Pancreas (tissue), 10 donors: Measurements from ENCODE around the gene VILL. TPM values are rescaled to one million over a fixed set of nuclear protein-coding genes. Genes with fewer than 3 reads are reported as not detected.
A peak's percentile ranks its signal among the peaks of the same experiment; 100 is the strongest.

Experiments
- ATAC-seq, 4 donors: fragments of 200-7000 bp; cut with Tn5 transposase; one replicate each; pipeline versions ENCODE4 v1.8.0 to v1.9.1; 2020; ENCODE audit warnings: mild to moderate bottlenecking in 4 of 4, moderate library complexity in 4 of 4
- DNase-seq, 6 donors: peaks; one replicate each; pipeline ENCODE4 v3.0.0-alpha.2; 2020
- FAIRE-seq: peaks from 2 replicates; lab custom pipeline; 2012; peaks lifted over from hg19 to GRCh38; lab: Jason Lieb, UNC
- H3K27ac ChIP-seq, 4 donors: fragments of 200-600 bp; sonication (generic); 1 replicate in 3 of 4; 2 replicates in 1 of 4; pipeline versions ENCODE4 v1.5.0 to v1.8.0; 2020
- H3K27me3 ChIP-seq, 4 donors: fragments of 200-600 bp; one replicate each; pipeline ENCODE4 v1.8.0; 2021
- H3K36me3 ChIP-seq, 3 donors: fragments of 200-600 bp; sonication (generic) in 1 of 3; one replicate each; pipeline versions ENCODE4 v1.5.0 to v1.8.0; 2020 to 2021
- H3K4me1 ChIP-seq, 3 donors: fragments of 200-600 bp; one replicate each; pipeline ENCODE4 v1.8.0; 2021
- H3K4me3 ChIP-seq, 4 donors: fragments of 200-600 bp; sonication (generic) in 2 of 4; one replicate each; pipeline versions ENCODE4 v1.5.0 to v1.8.0; 2020 to 2021
- H3K9me3 ChIP-seq, 4 donors: fragments of 200-600 bp; one replicate each; pipeline ENCODE4 v1.8.0; 2021
- WGBS, 2 donors: extraction: QIAGEN DNeasy Blood & Tissue Kit; methylation state at CpG; one replicate each; pipeline ENCODE4 v1.1.7; 2013; 5-methylcytosine and 5-hydroxymethylcytosine counted together
- intact Hi-C, 3 donors: fragments of 100-400 bp; cut with DNase I; formaldehyde crosslinking; loops; one replicate each; pipeline versions ENCODE4 v1.11.1 to v1.14.2; 2022
- polyA plus RNA-seq, 2 donors: library from polyadenylated mRNA; stranded (reverse); fragments of 200-250 nt; gene quantifications; one replicate each; pipeline ENCODE4 v1.2.3, GENCODE V29; 2013
- total RNA-seq, 6 donors: library from RNA; stranded (reverse); fragmentation: NEBNext Ultra II Directional in 4 of 6; extraction: Animal tissue kit (Norgen Biotek cat#: 25700) in 4 of 6; gene quantifications; one replicate each; pipeline versions ENCODE4 v1.2.1 to v1.2.4, GENCODE V29; 2021 to 2023
- TF ChIP-seq, protein P1 (sequence below), 4 donors: fragments of 200-600 bp; sonication (generic) in 3 of 4; IDR thresholded peaks; one replicate each; pipeline versions ENCODE4 v1.5.0 to v1.8.0; 2021; ENCODE audit warnings: antibody characterized with exemption in 4 of 4
- donor health status: healthy with polysubstance abuse.
- donor health status: DM: no; HTN: no; CAD: no; lungs with moderate emphysema.
- donor health status: DM: no; HTN: no; CAD: no.
- donor health status: control.
- donor health status: control.
- donor health status: Bipolar disorder and iron deficiency.
- donor health status: DM: yes; HTN: yes; CAD: no.
- donor health status: DM: no; HTN: no; CAD: no.
- donor health status: DM: no; HTN: no; CAD: no.
- donor health status: DM: yes; HTN: yes; CAD: no.

VILL gene
- total and polyA plus RNA-seq, 8 donors: 1.2 to 7.0 (median 3.8) TPM

DNA sequence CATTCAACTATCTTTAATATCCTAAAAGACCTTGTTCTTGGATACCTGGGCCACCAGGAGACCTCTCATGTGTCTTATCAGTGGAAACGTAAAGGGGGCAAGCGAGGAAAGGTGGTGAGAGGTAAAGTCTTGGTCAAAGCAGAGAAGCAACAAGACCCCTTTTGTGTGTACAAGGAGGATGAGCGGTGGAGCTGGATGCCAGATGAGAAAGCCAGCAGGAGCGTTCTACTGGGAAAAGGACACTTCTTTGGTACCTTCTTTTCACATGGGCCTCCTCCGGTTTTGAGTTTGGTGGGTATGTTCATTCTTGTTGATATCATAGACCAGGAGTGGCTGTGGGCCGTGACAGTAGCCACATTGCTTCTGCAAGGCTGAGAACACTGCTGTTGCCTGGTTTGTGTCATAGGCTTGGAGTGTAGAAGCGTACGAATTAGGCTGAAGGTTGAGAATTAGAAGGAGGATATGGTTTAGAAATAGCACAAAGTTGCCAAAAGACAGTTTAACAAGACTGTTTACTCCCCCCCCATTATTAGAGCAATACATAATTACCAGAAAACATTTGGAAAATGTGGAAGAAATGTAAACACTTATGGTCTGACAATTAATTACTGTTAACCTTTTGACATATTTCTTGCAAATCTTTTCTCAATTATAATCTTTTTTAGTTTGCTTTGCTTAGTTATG, 46.8 kb upstream of the VILL start:
- ATAC-seq (no peak), FAIRE-seq (no peak), DNase-seq (no peak)
- intact Hi-C loops: no loop called here
- Histone ChIP-seq H3K36me3 (no peaks in the 10 kb centered on the region), H3K27me3 (no peaks in the 10 kb centered on the region), H3K27ac (peak overlapping the region in 1 of 4 donors; percentile 57), H3K4me1 (peaks cover 12 to 26% (median 26%) of the 10 kb centered on the region in 3 donors), H3K4me3 (no peak overlapping the region), H3K9me3 (no peaks in the 10 kb centered on the region)
- TF ChIP-seq, protein P1, sequence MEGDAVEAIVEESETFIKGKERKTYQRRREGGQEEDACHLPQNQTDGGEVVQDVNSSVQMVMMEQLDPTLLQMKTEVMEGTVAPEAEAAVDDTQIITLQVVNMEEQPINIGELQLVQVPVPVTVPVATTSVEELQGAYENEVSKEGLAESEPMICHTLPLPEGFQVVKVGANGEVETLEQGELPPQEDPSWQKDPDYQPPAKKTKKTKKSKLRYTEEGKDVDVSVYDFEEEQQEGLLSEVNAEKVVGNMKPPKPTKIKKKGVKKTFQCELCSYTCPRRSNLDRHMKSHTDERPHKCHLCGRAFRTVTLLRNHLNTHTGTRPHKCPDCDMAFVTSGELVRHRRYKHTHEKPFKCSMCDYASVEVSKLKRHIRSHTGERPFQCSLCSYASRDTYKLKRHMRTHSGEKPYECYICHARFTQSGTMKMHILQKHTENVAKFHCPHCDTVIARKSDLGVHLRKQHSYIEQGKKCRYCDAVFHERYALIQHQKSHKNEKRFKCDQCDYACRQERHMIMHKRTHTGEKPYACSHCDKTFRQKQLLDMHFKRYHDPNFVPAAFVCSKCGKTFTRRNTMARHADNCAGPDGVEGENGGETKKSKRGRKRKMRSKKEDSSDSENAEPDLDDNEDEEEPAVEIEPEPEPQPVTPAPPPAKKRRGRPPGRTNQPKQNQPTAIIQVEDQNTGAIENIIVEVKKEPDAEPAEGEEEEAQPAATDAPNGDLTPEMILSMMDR (IDR thresholded peaks at IDR 0.05): no peak
- 83 to 88% methylated on average over 8 of the region's 8 CpGs for WGBS, 2 donors

GRCh38 chr3:37944391-37944842, 46.2 kb upstream of the VILL start:
- DNase-seq: no peak
- TF ChIP-seq, protein P1 (IDR thresholded peaks at IDR 0.05): no peak
- peaks cover 12 to 26% (median 26%) of the 10 kb centered on the region in 3 donors for H3K4me1 ChIP-seq
- intact Hi-C loops: no loop called here
- no peak for FAIRE-seq
- ATAC-seq: peak in 2 of 4 donors; percentile 65 to 75
- WGBS, 2 donors: 25 to 27% methylated on average over 2 of the region's 2 CpGs
- H3K27me3 ChIP-seq: no peaks in the 10 kb centered on the region
- H3K27ac ChIP-seq: peak overlapping the region in 2 of 4 donors; percentile 8 to 57
- H3K9me3 ChIP-seq: no peaks in the 10 kb centered on the region
- H3K36me3 ChIP-seq: no peaks in the 10 kb centered on the region
- H3K4me3 ChIP-seq: no peak overlapping the region

DNA sequence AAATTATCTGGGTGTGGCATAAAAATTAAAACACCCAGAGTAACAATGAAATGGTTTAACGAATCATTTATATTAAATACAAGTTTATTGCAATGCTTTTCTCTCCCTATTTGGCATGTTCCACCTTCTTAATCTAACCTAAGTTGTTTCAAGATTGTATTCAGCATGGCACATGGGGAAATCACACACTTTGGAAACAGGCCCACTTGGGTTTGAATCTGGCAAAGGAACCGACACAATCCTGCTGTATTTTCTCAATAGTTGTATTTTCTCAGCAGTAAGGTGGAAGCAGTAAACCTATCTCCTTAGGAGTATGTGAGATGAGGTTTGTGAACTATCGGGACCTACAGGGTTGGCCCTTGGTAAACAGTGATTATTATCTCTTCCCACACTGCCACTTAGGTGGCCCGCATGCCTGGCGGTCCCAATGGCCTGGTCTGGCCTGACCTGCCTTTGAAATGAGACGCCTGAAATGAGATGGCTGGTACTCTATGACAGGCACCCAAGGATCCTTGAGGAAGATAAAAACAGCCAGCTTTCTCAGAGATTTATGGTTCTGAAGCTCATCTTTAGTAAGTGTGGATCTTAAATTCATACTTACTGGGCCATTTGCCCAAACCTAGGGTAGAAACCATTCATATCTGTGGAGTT, 45.3 kb upstream of the VILL start:
- DNase-seq (no peak), FAIRE-seq (no peak), ATAC-seq (peak in 2 of 4 donors; percentile 26 to 28)
- Histone ChIP-seq H3K4me3 (no peak overlapping the region), H3K36me3 (no peaks in the 10 kb centered on the region), H3K27ac (peak overlapping the region; percentile 7 to 57 (median 26)), H3K9me3 (no peaks in the 10 kb centered on the region), H3K4me1 (peaks cover 12 to 26% (median 26%) of the 10 kb centered on the region in 3 donors), H3K27me3 (no peaks in the 10 kb centered on the region)
- WGBS, 2 donors: 62 to 65% methylated on average over 6 of the region's 6 CpGs
- TF ChIP-seq, protein P1 (IDR thresholded peaks at IDR 0.05): no peak
- intact Hi-C loops: no loop called here

DNA sequence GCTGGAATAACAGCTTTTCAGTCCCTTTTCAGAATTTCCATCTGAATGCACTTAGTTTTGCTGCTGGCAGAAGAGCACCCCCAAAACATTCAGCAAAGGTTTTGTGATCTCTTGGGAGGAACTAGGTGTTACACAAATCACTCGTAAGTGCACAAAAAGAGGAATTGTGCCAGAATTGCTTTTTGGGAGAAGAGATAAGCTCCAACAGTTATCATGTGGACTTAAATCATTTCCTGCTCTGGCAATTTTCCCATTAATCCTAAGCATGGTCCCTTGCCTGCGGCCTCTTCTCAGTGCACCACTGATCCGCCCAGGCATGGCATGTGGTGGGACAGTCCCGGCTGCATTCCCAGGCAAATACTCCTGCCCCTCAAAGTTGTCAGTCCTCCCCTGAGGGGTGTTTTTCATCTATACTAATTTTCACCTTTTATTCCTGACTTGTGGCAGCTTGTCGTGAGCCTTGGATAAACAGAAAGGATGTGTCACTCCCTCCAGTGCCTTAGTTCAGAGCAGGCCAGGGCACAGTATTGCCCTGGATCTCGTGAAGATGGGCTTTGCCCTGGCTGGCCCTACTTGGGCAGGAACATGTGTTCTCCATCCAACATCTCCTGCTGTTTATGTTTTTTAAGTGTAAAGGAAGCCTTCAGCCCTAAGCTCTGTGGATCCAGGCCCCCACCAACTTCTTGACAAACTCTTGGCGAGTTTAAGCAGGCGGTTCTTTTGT, 44.6 kb upstream of the VILL start:
- intact Hi-C loops: no loop called here
- H3K9me3 ChIP-seq: no peaks in the 10 kb centered on the region
- no peak overlapping the region for H3K4me3 ChIP-seq
- no peak for FAIRE-seq
- WGBS, 2 donors: 55 to 59% methylated on average over 8 of the region's 8 CpGs
- peaks cover 12 to 26% (median 26%) of the 10 kb centered on the region in 3 donors for H3K4me1 ChIP-seq
- peak overlapping the region in 3 of 4 donors; percentile 7 to 57 (median 45) for H3K27ac ChIP-seq
- no peaks in the 10 kb centered on the region for H3K27me3 ChIP-seq
- DNase-seq: no peak
- TF ChIP-seq, protein P1 (IDR thresholded peaks at IDR 0.05): no peak
- no peaks in the 10 kb centered on the region for H3K36me3 ChIP-seq
- peak in 3 of 4 donors; percentile 65 to 79 (median 65) for ATAC-seq
